C4-2B (cell line): Measurements from ENCODE around the gene BIRC6.

Source experiments
- ZFX ChIP-seq: fragments of 450-650 bp; IDR thresholded peaks from 2 replicates; pipeline ENCODE4 v1.6.1; 2017
- TF ChIP-seq, protein P1 (sequence below): fragments of 450-650 bp; conservative IDR thresholded peaks from 2 replicates; pipeline ENCODE4 v1.5.1; 2017; ENCODE audit warnings: mild to moderate bottlenecking

- TF ChIP-seq, protein P1, sequence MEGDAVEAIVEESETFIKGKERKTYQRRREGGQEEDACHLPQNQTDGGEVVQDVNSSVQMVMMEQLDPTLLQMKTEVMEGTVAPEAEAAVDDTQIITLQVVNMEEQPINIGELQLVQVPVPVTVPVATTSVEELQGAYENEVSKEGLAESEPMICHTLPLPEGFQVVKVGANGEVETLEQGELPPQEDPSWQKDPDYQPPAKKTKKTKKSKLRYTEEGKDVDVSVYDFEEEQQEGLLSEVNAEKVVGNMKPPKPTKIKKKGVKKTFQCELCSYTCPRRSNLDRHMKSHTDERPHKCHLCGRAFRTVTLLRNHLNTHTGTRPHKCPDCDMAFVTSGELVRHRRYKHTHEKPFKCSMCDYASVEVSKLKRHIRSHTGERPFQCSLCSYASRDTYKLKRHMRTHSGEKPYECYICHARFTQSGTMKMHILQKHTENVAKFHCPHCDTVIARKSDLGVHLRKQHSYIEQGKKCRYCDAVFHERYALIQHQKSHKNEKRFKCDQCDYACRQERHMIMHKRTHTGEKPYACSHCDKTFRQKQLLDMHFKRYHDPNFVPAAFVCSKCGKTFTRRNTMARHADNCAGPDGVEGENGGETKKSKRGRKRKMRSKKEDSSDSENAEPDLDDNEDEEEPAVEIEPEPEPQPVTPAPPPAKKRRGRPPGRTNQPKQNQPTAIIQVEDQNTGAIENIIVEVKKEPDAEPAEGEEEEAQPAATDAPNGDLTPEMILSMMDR: no peak
- TF ChIP-seq ZFX: no peak
Observed at GRCh38 chr2:32611771-32612170, 254.9 kb downstream of the BIRC6 start.
